HG02678 (cell line): Measurements from ENCODE around the gene RNF43.

Source experiments
- ATAC-seq: cut with Tn5 transposase; IDR thresholded peaks from one replicate; pipeline ENCODE4 v1.9.1; 2021; ENCODE audit warnings: mild to moderate bottlenecking, moderate library complexity; ENCODE audit not compliant: unreplicated experiment

Gene RNF43

DNA sequence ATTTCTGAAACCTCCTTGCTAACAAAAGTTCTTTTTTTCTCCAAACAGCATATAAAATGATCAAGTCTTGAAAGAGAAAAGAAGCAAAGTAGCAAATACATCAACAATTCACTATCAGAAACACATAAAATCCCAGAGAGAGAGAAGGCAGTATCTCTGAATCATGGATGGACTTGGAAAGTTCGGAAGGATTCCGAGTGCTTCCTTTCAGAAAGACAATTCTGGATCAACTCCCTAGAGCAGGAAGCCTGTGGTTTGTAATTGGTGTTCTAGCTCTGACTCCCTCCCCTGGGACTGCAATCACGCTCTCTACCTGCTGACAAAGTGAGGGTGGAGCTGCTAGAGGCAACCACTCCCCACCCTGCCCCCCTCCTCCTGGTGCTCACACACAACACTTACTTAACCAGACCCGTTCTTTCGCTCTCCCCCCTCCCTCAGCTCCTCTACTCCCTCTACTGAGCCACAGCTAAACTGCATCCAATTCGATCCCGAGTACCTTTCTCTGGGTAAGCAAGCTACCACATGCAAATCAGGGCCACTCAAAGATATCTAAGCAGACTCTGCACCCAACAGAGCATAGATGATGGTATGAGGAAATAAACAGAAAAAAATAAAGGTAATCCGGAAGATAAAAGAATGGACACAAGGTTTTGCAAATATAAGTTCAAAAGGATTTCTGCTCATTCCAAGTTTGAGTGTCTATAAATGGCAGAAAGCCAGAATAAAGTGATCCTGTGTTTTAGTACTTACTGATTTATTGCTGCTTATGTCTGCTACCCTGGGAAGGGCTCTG lies at the start of gene RNF43:
Gene RNF43, minus strand, starts transcription at position 235 of the 793 bp plus-strand sequence. CDS start 1,957 bp downstream, outside the sequence.
- ATAC-seq: peak; percentile 97

DNA sequence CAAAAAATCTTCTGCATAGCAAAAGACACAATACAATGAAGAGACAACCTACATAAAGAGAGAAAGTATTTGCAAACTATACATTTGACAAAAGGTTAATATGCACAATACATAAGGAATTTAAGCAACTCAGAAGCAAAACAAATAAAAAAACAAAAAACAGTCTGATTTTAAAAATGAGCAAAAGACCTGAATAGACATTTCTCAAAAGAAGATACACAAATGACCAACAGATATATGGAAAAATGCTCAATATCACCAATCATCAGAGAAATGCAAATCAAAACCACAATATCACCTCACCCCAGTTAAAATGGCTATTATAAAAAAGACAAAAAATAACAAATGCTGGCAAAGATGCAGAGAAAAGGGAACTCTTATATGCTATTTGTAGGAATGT lies 38.2 kb upstream of the RNF43 start:
- no peak for ATAC-seq

DNA sequence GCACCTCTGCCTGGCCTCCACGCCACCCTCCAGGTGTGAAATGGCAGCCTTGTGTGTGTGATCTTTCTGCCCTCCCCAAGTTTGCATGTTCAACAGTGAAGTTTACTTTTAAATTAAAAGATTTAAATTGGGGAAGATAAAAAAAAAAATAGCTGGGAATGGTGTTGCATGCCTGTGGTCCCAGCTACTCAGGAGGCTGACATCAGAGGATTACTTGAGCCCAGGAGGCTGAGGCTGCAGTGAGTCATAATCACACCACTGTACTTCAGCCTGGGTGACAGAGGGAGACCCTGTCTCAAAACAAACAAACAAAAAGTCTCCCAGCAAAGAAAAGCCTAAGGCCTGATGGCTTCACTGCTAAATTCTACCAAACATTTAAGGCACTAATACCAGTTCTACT lies 35.4 kb upstream of the RNF43 start:
- ATAC-seq: no peak

DNA sequence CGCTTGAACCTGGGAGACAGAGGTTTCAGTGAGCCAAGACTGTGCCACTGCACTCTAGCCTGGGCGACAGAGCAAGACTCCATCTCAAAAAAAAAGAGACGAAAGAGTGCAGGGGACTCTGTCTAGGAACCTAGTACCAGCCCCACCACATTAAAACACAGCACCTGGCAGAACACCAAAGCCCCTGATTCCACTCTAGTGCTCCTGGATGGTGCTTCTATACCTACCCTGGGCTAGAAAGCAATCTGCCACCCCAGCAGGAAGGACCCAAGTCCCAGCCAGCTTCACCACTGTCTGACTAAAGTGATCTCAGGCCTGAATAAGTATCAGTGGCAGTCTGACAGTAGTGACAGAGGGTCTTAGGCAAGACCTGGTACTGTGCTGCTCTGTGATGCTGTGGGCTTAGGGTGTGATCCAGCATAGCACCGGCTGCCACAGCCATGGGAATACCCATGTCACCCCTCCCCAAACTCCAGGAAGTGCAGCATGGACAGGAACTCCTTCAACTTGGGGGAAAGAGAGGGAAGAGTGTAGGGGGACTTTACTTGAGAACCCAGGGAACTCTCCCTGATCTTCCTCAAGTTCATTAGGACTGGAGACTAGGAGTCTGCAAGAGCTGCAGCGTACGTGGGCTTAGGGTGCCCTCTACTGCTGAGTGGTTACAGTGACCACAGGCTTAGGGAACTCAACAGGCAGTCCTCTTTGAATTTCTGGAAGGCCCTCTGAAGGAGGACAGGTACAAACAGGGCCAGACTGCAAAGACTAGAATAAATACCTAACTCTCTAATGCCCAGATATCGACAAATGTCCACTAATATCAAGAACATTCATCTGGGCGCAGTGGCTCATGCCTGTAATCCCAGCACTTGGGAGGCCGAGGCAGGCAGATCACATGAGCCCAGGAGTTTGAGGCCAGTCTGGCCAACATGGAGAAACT lies 30.0 kb upstream of the RNF43 start:
- ATAC-seq: no peak

DNA sequence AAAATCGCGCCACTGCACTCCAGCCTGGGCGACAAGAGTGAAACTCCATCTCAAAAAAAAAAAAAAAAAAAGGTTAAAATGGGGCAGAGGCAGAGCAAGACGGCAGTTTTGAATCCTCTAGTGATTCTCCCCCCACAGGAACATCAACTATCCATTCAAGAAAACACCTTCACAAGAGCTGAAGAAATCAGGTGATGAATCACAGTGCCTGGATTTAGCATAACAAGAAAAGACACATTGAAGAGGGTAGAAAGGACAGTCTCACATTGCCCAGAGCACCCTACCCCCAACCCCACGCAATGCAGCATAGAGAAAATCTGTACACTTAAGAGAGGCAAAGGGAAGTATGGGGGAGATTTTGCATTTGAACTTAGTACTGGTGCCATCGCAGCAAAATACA lies 28.8 kb upstream of the RNF43 start:
- no peak for ATAC-seq

DNA sequence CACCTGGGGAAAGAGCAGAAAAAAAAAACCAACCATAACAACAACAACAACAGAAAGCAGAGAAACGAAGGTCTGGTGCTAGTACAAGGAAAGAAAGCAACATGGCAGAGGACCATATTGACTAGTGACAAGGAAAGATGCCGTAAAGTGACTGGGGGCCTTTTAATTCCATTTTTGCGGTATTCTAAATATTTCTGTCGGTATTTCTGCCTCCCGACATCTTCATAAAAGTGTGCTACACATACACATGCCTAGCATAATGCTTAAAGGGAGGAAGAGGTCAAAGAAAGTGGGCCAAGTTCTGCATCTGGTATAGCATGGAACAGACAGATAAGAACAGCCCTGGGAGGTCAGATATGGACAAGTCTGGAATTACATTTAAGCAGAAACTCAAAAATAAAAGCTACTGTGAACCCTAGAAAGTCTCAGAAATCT lies 19.5 kb upstream of the RNF43 start:
- ATAC-seq: no peak

DNA sequence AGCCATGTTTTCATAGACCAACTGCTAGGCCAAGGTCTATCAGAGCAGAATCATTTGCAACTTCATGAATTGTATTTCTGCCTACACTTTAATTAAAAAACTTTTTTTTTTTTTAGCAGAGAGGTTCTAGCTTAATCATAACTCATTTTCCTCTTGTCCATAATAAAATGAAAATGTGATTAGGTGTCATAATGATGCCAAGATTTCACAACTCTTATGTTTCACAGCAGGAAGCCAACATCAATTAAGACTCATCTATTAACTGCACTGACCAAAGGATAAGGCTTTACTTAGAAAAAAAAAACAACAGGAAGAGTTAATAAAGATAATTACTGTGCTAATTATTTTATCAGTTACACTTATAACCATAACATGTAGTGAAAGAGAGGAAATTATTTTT lies 18.9 kb upstream of the RNF43 start:
- ATAC-seq: no peak

DNA sequence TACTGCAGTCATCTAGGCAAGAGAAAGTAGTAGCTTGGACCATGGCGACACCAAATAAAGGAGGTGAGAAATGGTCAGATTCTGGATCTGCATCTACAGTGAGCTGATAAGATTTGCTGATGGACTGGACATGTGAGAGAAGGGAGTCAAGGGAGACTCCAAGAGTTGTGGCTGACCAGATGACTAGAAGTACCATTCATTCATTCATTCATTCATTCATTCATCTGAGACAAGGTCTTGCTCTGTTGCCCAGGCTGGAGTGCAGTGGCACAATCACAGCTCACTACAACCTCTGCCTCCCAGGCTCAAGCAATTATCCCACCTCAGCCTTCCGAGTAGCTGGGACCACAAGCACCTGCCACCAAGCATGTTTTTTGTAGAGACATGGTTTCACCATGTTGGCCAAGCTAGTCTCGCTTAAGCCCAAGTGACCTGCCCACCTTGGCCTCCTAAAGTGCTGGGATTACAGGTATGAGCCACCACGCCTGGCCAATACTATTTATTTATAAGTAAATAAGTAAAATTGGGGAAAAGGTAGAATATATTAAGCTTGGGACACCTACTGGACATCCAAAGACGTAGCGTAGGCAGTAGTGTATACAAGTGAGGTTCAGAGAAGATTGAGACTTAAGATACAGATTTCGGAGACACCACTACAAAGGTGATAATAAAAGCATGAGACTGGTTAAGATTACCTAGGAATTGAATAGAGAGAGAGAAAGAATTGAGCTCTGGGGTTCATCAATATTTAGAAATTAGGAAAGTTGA lies 15.7 kb upstream of the RNF43 start:
- no peak for ATAC-seq

DNA sequence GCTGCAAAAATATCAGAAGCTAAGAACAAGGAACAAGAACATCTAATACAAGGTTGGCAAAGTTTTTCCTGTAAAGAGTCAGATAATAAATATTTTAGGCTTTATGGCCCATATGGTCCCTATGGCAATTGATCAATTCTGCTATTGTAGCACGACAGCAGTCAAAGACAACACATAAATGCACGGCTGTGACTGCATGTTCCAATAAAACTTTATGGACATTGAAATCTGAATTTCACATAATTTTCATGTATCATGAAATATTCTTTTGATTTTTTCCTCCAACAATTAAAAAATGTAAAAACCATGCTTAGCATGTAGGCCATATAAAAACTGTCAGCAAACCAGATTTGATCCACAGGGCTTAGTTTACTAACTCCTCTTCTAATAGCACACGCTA lies 10.5 kb upstream of the RNF43 start:
- ATAC-seq: no peak

DNA sequence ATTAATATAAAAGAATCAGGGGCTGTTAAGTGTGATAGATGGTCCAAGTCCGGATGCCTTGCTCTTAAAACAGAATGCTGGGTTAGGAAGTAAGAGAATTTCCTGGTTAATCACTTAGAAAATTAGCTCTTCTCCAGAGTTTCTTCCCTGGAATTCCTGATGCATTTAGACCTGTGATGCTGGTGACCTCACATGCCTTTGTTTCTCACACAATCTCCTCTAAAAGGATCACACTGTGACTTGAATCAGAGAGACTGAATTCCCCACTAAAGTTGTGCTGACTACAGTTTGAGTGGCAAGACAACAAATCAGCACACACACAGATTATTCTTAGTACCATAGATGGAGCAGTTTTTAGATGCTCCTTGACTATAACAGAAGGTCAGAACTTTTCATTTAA lies 4.4 kb upstream of the RNF43 start:
- no peak for ATAC-seq

DNA sequence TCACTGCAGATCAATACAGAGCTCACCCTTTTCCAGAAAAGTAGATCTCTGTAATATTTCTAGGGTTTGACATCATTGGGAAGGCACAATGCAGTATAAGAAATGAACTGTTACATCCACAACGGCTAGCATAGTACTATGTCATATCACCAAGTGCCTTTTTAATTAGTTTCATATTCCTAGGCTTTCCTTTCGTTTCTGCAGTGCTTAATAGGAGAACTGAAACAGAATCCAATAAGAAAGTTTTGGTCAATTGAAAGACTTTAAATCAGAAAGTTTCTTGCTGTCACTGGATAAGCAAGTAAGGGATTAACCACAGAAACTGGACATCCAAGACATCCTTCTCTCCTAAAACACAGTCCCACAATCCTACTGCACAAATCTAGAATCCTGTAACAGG lies 3.5 kb upstream of the RNF43 start:
- ATAC-seq: no peak

DNA sequence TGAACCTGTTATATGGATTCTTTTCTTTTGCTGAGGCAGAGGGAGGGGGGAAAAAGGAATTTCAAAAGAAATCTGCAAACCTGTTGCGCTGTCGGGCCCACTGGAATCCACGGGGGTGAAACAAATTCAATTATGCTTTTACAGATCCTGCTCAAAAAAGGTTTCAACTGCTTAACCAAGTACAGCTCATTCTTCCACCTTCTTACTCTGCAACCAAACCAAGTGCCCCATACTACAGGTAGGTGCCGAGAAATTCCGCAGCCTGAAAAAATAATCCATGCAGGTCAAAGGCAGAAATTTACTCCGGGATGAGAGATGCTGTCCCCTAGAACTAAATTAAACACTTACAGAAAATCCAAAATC lies 416 bp downstream of the RNF43 start:
- no peak for ATAC-seq

DNA sequence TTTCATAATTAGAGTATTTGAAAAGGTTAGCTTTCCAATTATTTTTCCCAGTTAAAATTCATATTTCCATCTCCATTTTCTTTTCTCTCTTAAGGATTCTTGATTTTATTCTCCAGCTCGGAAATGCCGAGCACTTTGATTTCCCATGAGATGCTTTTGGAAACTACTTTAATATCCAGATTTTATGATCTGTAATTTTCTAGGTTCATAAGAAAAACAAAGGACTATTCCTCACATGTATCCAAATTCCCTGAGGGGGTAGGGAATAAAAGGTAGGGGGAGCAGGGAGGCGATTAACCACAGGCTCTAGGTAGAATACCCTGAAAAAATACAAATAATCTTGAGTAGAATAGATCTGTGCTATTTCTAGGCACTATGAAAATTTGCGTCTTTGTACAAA lies 938 bp downstream of the RNF43 start:
- ATAC-seq: no peak

DNA sequence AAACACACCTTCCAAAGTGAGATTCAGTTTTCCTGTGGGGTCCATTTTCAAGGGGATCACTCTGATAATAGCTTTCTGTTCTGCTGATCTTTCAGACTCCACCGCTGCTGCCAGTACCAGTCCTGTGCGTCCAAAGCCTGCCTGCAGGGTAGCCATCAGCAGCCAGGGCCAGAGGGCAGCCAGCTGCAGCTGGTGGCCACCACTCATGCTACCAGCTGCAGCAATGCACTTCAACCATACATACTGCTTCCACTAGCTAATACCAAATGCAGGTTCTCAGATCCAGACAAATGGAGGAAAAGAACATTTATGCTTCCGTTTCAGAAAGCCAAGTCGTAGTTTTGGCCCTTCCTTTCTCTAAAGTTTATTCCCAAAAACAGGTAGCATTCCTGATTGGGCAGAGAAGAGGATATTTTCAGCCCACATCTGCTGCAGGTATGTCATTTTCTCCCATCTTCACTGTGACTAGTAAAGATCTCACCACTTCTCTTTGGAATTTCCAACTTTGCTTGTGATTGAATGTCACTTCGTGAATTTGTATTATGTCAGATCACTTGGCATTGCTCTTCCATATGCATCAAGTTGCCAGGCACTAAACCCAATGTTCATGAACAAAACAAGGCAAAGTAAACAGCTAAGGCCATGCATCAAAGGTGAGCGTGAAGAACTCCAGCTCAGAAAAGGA lies 1.8 kb downstream of the RNF43 start:
- no peak for ATAC-seq

DNA sequence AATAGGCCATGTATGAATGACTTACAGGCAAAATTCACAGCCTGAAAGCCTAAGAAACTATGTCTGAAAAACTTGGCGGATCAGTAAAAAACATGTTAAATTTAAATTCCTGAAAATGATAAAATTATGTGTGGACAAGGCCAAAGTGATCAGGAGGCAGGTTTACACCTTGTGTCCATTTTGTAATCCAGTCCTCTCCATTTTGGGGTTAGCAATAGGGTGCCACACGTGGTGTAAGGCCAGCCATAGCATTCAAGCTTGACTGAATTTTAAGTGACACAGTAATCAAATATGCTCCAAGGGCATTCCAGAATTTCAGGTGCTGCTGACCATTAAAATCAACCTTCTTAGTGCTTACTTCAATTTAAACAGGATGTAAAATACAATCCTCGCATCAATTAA lies 2.7 kb downstream of the RNF43 start:
- ATAC-seq: no peak

DNA sequence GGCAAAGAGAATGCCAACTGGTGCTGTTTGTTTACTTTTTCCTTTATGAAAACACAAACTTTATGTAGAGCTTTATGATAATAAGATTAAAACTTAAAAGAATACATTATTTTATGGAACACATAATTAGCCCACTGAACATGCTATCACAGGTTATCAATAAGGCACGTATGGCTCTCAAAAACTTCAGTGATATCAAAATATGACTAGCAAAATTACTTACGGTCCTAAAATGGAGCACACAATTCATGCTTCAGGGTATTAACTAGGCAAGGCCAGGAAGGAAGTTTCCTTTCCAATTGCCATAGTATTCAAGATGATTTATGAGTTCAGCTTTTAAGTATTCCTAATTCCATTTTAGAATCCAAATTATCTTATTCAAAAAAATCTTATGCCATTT lies 3.6 kb downstream of the RNF43 start:
- no peak for ATAC-seq

DNA sequence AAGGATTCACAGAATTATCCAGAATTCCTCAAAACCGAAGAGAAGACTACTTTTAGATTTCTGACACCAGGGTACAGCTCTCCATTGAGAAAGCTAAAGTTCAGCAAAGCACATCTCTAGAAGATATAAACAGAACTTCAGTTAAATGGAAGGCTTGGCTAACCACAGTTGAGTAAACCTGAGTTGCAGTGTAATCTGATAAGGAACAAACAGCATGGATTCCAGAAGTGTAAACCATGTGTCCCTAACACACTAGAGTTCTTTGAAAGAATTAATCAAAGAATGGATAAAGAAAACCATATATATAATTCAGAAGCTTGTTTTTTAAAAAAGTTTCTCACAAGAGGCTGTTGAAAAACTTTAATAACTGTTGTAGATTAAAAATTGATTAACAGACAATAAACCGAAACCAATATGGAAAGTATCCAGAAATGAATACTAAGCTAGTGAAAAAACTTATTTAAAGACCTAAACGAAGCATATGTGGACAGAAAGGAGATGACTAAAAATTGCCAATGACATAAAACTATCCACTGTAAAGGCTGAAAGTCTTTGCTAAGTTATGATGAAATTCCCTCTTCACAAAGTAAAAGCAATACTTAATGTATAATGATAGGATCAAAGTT lies 4.3 kb downstream of the RNF43 start:
- ATAC-seq: no peak

DNA sequence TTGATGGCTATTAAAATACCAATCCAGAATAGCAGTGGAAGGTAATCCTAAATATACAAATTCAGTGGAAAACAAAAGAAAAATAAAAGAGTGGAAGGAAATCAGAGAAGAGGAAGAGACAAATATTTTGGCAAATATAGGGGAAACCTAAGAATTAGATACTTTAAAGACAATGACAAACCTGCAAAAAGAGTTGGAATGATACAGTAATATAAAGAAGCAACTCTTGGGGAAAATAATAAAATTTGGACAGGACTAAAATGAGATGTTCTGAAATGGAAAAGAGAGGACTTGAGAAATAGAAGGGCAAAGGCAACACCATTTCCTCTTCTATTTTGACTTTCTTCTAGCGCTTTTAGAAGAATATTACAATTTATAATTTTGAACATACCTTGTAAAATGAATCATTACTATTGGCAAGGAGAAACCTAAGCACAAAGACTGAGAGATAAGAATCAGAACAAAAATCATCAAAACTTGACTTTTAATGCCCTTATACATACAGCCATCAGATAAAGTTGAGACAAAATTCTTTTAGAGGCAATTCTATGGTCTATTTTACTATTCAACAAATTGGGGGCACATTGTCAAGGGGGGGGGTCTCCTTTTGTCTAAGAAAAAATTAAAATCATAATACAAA lies 5.2 kb downstream of the RNF43 start:
- no peak for ATAC-seq

DNA sequence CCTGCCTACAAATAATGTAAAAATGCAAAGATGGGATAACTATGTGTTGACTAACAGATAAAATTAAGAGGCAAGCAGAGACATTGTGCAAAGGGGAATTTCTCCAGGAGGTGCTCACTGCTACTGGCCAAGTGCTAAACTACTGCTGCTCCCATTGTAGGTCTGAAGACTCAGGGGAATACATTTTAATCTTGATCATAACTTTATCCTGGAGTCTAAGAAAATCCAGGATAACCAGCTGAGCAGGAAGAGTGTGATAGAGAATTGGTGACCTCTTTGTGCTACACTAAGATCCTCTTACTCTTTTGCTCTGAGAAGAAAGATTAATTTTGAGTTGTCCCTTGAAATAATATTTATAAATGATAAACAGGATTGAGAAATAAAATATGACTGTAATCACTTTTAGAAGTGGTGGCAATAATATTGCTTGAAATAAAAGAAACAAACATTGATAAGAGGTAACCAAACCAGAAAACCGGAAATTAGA lies 5.9 kb downstream of the RNF43 start:
- no peak for ATAC-seq
